ENCODE measurements around the gene MAP6.

MAP6 gene

DNA sequence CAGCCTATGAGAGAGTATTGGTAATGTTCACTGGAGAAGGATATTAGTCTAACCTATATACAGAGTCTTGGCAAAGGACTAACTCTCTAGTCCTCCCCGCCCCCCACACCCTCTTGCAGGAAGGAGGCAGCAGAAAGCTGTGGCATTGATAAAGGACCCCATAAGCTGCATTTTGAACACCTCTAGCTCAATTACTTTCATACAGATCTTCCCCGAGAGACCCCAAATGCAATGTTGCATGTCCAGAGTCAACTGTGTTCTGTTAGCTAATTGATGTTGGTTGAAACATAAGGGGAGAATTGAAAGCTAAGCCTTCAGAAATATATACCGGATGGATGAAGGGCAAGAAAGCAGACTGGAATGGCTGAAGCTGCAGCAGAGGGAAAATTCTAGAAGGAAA, 2.8 kb downstream of the MAP6 start:
- TF ChIP-seq, protein P1, sequence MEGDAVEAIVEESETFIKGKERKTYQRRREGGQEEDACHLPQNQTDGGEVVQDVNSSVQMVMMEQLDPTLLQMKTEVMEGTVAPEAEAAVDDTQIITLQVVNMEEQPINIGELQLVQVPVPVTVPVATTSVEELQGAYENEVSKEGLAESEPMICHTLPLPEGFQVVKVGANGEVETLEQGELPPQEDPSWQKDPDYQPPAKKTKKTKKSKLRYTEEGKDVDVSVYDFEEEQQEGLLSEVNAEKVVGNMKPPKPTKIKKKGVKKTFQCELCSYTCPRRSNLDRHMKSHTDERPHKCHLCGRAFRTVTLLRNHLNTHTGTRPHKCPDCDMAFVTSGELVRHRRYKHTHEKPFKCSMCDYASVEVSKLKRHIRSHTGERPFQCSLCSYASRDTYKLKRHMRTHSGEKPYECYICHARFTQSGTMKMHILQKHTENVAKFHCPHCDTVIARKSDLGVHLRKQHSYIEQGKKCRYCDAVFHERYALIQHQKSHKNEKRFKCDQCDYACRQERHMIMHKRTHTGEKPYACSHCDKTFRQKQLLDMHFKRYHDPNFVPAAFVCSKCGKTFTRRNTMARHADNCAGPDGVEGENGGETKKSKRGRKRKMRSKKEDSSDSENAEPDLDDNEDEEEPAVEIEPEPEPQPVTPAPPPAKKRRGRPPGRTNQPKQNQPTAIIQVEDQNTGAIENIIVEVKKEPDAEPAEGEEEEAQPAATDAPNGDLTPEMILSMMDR (IDR thresholded peaks at IDR 0.05; ENCODE audit: low read depth, low read length), result no peak
- DNase-seq (ENCODE audit: extremely low read depth, low read depth), result no peak

GRCh38 chr11:75665126-75665525, 3.7 kb downstream of the MAP6 start:
- TF ChIP-seq, protein P1 (IDR thresholded peaks at IDR 0.05; ENCODE audit: low read depth, low read length), result no peak
- no peak for DNase-seq (ENCODE audit: extremely low read depth, low read depth)

DNA sequence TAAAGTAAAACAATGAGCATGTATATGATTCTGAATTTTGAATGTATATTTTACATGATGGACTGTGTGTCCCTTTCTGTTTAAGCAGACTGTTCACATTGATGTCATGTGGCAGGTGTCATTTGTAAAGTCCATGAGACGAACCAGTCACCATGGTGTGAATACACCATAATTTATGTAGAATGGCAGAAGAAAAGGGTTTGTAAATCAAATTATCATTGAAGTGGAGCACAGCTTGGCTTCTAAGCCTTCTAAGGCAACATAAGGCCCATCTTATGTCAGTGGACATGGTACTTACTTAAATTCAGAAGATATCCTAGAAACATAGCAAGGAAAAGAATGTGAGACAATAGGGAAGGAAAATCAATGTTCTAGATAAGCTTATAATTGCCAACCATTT, 4.4 kb downstream of the MAP6 start:
- no peak for DNase-seq (ENCODE audit: extremely low read depth, low read depth)
- TF ChIP-seq, protein P1 (IDR thresholded peaks at IDR 0.05; ENCODE audit: low read depth, low read length), result no peak

- no peak for DNase-seq (ENCODE audit: extremely low read depth, low read depth)
- TF ChIP-seq, protein P1 (IDR thresholded peaks at IDR 0.05; ENCODE audit: low read depth, low read length), result no peak
Measured at GRCh38 chr11:75663808-75664207, 5.0 kb downstream of the MAP6 start.

DNA sequence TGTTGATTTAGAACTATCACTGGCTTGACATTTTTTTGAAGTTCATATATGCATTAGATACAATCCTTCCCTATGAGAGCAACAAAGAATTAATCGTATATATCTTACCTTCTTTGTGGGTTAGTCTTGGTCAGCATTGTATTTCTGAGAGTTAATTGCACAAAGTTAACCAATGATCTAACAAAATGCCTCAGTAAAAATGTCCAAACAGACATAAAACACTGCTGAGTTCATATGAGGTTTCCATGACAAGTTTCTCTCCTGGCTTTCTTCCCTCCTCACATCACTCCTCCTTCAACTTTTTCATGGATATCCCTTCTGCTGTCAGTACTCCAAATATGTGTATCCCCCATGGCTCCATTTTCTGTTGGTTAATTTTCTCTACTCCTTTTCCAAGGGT, 9.0 kb downstream of the MAP6 start:
- no peak for DNase-seq (ENCODE audit: extremely low read depth, low read depth)
- TF ChIP-seq, protein P1 (IDR thresholded peaks at IDR 0.05; ENCODE audit: low read depth, low read length), result no peak

GRCh38 chr11:75656044-75656727, 12.7 kb downstream of the MAP6 start:
- TF ChIP-seq, protein P1 (IDR thresholded peaks at IDR 0.05; ENCODE audit: low read depth, low read length), result no peak
- DNase-seq (ENCODE audit: extremely low read depth, low read depth), result no peak

DNA sequence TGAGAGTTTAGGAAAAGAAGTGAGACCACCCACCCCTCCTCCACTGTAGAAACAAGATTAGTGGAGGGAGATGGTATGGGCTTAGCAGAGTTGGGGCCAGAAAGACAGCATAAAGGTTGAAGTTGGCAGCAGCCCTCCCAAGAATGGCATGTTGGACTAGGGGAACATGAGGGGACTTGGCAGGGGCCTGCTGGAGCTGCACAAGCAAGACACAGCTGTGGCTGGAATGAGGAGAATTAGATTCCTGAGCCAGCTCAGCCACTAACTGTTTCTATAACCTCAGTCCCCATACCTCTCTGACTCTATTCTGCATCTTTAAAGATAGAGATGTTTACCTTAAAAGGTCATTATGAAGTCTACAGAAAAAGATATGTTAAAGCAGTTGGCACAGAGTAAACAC, 13.2 kb downstream of the MAP6 start:
- no peak for DNase-seq (ENCODE audit: extremely low read depth, low read depth)
- TF ChIP-seq, protein P1 (IDR thresholded peaks at IDR 0.05; ENCODE audit: low read depth, low read length), result no peak

Measured in AG09319 (cell line).